SH-SY5Y (cell line): ENCODE data around the gene MAN1B1.

Source experiments
- GATA2 ChIP-seq: IDR thresholded peaks from 2 replicates; pipeline ENCODE4 v1.6.1; 2011; ENCODE audit warnings: mild to moderate bottlenecking, low read depth, low read length
- GATA3 ChIP-seq: IDR thresholded peaks from 2 replicates; pipeline ENCODE4 v1.6.1; 2011; ENCODE audit warnings: low read depth, mild to moderate bottlenecking, low read length, moderate library complexity

The MAN1B1 gene

DNA sequence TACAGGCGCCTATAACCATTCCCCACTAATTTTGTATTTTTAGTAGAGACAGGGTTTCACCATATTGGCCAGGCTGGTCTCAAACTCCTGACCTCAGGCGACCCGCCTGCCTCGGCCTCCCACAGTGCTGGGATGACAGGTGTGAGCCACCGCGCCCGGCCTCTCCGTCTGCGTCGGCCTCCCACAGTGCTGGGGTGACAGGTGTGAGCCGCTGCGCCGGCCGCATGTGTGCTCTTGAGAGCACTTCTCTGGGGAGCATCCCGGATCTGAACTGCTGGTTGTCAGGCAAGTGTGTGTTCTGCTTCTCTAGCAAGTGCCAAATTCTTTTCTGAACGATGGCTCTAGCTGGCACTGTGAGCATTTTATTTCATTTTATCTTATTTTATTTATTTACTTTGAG, 29.2 kb upstream of the MAN1B1 start:
- TF ChIP-seq GATA3, result no peak
- TF ChIP-seq GATA2, result no peak

GRCh38 chr9:137058521-137059234, 28.1 kb upstream of the MAN1B1 start:
- no peak for TF ChIP-seq GATA2
- no peak for TF ChIP-seq GATA3

GRCh38 chr9:137062384-137062783, 24.4 kb upstream of the MAN1B1 start:
- TF ChIP-seq GATA3 (no peak), GATA2 (no peak)

- no peak for TF ChIP-seq GATA2
- TF ChIP-seq GATA3, result no peak
Observed at GRCh38 chr9:137063311-137064026, 23.3 kb upstream of the MAN1B1 start.

GRCh38 chr9:137064027-137064879, 22.5 kb upstream of the MAN1B1 start:
- TF ChIP-seq GATA3 (no peak), GATA2 (no peak)

DNA sequence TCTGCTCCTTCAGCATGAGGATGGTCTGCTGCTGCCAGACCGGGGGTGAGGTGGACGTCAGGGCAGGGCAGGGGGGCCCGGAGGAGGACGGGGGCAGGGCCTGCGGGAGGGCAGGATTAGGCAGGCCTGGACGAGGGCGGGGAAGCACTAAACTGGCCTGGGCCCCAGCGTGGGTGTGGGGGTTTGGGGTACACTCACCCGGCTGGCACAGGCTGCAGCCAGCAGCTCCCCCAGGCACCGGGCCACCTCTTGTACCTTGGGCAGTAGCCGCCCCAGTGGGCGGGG, 22.0 kb upstream of the MAN1B1 start:
- TF ChIP-seq GATA2 (no peak), GATA3 (no peak)

- TF ChIP-seq GATA3 (no peak), GATA2 (no peak)
Observed at GRCh38 chr9:137065336-137065967, 21.3 kb upstream of the MAN1B1 start.

DNA sequence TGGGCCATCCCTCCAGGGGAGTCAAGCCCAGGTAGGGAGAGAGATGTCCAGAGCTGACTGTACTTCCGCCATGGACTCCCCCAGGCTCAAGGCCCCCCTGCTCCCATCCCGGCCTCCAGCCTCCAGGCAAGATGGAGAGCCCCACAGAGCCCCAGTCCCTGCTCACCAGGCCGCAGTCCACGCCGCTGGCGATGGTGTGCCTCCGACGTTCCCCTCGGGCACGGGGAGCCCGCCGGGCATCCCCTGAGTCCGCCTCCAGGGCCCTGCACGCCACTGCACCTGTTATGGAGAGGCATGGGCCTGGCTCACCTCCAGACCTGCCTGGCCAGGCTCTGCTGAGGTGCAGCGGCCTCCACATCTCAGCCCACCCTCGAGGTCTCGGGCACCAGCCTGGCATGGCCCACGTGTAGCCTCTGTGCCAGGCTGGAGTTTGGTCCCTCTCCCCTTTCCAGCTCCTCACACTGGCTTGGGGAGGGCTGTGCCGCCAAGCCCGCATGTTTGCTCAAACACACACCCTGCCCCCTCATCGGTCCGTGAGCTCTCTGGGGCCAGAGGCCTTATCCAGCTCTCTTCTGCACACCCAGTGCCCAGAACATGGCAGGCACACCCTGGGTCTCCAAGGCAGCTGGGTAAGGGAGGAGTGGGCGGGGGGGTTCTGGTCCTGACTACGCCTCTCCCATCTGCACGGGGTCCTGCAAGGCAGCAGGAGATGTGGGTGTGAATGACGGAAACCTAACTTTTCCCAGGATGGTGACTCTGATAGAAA, 20.5 kb upstream of the MAN1B1 start:
- TF ChIP-seq GATA2 (no peak), GATA3 (no peak)

- TF ChIP-seq GATA2 (no peak), GATA3 (no peak)
Observed at GRCh38 chr9:137067860-137068538, 18.8 kb upstream of the MAN1B1 start.

- no peak for TF ChIP-seq GATA2
- TF ChIP-seq GATA3, result no peak
Observed at GRCh38 chr9:137068539-137069507, 18.0 kb upstream of the MAN1B1 start.

DNA sequence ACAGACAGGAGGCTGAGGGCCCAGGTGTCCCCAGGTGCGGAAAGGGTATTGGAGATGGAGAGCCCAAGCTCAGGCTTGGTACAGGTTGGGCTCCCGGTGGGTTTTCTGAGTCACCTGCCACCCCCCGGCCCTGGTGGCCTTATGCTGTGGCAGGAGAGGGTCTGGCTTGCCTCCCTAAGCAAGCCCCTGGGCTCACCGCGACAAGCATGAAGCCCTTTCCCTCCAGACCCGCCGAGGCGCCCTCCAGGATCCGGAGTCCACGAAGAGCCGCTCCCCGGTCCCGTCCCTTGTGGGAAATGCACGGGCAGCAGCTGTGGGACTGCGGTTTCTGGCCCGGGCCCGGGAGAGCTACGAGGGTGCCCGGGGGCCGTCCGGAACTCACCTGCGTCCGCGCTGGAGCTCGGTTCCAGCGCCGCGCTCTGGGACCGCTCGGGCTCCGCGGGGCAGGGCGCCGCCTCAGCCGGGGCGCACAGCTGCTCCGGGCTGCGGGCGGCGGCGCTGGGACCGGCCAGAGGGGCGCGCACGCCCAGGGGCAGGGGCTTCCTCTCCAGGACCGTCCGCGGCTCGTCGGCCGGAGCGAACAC, 17.2 kb upstream of the MAN1B1 start:
- TF ChIP-seq GATA3 (no peak), GATA2 (no peak)
